GM12865 (cell line): ENCODE data around the gene WWC1.
A peak's percentile ranks its signal among the peaks of the same experiment; 100 is the strongest.

ENCODE experiments used
- DNase-seq: peaks from one replicate; pipeline ENCODE4 v3.0.0; 2010; ENCODE audit warnings: low read depth
- H3K4me3 ChIP-seq: 2 replicates; pipeline ENCODE4 v1.5.1; 2011; ENCODE audit warnings: mild to moderate bottlenecking, low read depth, low read length, control low read depth
- CTCF ChIP-seq: IDR thresholded peaks from 2 replicates; pipeline ENCODE4 v1.5.1; 2011; ENCODE audit warnings: low read length, control low read depth, low read depth, inconsistent platforms; ENCODE audit not compliant: insufficient read depth; ENCODE audit errors: missing control alignments

The WWC1 gene

GRCh38 chr5:168291342-168291963 is at the start of gene WWC1:
Gene WWC1, plus strand, starts transcription at chr5:168291645. Its CDS starts 508 bp downstream, at chr5:168292153.
- peak within 1 kb of the TSS; percentile 62 for H3K4me3 ChIP-seq
- peak; percentile 20 for TF ChIP-seq CTCF
- peak; percentile 88 for DNase-seq

GRCh38 chr5:168244838-168245559 is 46.4 kb upstream of the WWC1 start:
- no peak overlapping the region for H3K4me3 ChIP-seq
- no peak for TF ChIP-seq CTCF
- DNase-seq = peak; percentile 18

- no peak for TF ChIP-seq CTCF
- H3K4me3 ChIP-seq = no peak overlapping the region
- no peak for DNase-seq
Observed at GRCh38 chr5:168249923-168250322, 41.5 kb upstream of the WWC1 start.

- no peak for TF ChIP-seq CTCF
- DNase-seq = no peak
- no peak overlapping the region for H3K4me3 ChIP-seq
Observed at GRCh38 chr5:168251259-168251658, 40.2 kb upstream of the WWC1 start.

- no peak for DNase-seq
- TF ChIP-seq CTCF = no peak
- H3K4me3 ChIP-seq = no peak overlapping the region
Observed at GRCh38 chr5:168254013-168254693, 37.3 kb upstream of the WWC1 start.

- no peak for DNase-seq
- no peak overlapping the region for H3K4me3 ChIP-seq
- TF ChIP-seq CTCF = no peak
Observed at GRCh38 chr5:168260353-168261226, 30.9 kb upstream of the WWC1 start.
